NCI-H2227 (cell line): ENCODE measurements around the gene DDI2.
A peak's percentile ranks its signal among the peaks of the same experiment; 100 is the strongest.
"Not testable (repeated sequence)": the region's sequence is repeated elsewhere in the genome, so short reads cannot be mapped to it uniquely, and the experiment has no call there.

Experiments
- DNase-seq: peaks from one replicate; lab custom pipeline; 2025; ENCODE audit not compliant: unreplicated experiment; lab: John Stamatoyannopoulos, UW

Gene DDI2

GRCh38 chr1:15676688-15677661, 59.7 kb downstream of the DDI2 start:
- no peak for DNase-seq

DNA sequence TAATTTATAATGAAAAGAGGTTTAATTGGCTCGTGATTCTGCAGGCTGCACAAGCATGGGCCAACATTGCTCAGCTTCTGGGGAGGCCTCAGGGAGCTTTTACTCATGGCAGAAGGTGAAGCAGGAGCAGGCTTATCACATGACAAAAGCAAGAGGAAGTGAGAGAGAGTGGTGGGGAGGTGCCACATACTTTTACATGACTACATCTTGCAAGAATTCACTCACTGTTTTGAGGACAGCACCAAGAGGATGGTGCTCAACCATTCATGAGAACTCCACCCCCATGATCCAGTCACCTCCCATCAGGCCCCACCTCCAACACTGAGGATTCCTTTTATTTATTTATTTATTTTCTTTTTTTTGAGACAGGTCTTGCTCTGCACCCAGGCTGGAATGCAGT, 61.3 kb downstream of the DDI2 start:
- DNase-seq, result no peak

DNA sequence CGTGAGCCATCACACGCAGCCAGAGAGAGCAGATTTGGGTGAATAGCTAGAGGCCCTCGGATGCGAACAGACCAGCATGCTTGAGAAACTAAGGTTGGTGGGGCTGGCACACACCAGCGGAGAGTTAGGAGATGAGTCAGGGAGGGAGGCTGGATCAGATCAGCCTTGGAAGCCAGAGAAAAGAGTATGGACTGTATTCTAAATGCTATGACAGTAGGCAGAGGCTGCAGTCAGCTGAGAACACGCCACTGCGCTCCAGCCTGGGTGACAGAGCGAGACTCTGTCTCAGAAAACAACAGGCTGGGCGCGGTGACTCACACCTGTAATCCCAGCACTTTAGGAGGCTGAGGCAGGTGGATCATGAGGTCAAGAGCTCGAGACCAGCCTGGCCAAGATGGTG, 62.9 kb downstream of the DDI2 start:
- no peak for DNase-seq

GRCh38 chr1:15680561-15681348, 63.5 kb downstream of the DDI2 start:
- no peak for DNase-seq

DNA sequence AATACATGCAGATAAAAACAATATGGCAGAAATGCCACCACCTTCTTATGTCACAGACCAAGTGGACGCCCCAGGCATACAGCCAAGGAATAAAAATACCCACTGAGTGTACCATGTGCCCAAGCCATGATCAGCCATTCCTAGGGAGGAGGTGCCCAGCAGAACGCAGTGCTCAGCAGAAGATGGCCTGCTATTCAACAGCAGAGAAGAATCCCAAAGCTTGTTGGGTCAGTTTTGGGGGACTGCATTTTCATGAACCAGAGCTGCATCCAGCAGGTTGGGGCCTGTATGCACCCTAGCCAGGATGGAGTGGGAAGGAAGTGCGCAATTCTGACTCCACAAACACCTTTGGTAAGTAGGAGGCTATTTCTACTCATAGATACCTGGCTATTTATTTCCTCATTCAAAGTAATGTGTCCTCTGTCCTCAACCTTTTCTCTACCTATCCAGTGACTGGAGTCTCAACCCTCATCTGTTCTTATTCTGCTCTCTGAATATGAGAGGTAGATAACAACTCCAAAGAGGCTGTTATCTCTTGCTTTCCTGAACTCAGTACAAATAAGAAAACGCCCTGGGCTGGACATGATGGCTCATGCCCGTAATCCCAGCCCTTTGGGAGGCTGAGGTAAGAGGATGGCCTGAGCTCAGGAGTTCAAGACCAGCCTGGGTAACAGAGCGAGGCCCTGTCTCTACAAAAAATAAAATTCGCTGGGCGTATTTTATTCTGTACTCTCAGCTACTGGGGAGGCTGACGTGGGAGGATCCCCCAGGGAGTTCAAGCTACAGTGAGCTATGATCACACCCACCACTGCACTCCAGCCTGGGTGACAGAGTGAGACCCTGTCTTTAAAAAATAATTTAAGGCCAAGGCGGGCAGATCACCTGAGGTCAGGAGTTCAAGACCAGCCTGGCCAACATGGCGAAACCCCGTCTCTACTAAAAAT, 64.4 kb downstream of the DDI2 start:
- DNase-seq, result no peak

- no peak for DNase-seq
Observed at GRCh38 chr1:15682936-15683341, 65.7 kb downstream of the DDI2 start.

DNA sequence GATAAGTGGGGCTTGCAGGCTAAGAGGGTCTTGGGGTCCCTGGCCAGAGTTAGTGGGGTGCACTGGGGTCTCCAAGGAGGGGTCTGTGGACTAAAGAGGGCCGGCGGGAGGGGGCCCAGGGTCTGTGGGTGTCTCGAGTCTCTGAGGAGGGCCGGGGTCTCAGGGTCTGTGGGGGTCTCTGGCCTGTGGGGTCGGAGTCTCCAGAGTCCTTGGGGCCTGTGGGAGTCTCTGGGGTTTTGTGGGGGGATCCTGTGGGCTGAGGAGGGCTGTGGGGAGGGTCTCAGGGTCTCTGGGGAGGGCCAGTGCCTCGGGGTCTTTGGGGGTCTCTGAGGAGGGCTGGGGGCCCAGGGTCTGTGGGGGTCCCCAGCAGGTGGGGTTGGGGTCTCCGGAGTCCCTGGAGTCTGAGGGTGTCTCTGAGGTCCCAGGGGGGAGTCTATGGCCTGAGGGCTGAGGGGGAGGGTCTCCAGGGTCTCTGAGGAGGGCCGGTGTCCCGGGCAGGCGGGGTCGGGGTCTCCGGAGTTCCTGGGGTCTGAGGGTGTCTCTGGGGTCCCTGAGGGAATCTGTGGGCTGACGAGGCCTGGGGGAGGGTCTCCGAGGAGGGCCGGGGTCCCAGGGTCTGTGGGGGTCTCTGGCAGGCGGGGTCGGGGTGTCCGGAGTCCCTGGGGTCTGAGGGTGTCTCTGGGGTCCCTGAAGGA, 66.2 kb downstream of the DDI2 start:
- DNase-seq, result no peak

GRCh38 chr1:15684042-15684461, 66.8 kb downstream of the DDI2 start, which contains the start of gene PLEKHM2:
PLEKHM2 (plus strand) TSS chr1:15684320; CDS start chr1:15684559, 239 bp downstream.
- peak; percentile 71 for DNase-seq

DNA sequence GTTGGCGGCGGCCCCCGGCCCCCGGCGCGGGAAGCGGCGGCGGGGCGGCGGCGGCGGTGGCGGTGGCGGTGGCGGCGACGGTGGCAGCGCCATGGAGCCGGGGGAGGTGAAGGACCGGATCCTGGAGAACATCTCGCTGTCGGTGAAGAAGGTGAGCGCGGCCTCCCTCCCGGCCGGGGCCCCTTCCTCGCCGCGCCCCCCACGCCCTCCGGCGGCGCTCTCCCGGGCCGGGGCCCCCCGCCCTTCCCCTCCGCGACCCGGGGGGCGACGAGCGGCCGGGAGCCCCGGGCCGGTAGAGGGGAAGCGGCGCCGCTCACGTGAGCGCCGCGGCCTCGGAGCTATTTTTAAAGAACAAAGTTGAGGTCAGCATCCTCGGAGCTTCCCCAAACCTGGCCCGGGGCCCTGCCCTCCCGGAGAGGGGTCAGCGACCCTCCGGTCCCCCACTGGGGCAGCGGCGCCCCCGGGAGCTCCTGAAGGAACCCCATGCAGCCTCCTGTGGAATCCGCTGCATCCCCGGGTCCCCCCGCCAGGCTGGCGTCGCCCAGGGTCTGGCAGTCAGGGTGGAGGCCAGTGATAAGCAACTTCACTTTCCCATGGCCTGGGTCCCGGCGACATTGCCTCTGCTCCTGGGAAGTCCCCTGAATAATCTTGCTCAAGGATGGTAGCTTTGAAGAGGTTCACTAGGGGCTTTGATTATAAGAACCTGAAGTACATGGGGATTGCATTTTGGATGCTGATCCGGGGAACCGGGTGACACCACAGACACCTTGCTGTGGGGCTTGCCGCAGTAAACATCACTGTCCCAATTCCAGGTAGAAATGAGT, 67.4 kb downstream of the DDI2 start:
- peak; percentile 29 for DNase-seq

DNA sequence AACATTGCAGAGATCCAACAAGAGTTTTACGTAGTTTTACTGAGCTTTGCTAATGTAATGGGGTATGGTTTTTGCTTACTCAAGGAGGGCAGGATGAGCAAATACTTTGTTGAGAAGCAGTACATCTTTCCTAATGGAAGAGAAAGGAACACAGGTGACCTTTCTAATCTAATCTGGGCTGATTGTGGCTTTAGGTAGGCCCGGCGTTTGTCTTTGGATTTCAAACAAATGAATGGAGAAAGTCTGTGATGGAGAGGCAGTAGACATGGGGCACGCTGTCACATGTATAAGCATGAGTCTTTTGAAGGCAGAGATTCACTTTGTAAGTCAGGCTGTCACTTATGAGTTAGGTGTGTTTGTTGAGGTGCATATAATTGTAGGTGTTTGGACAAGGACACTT, 68.6 kb downstream of the DDI2 start:
- no peak for DNase-seq

- DNase-seq, result no peak
Observed at GRCh38 chr1:15687446-15687845, 70.2 kb downstream of the DDI2 start.

- no peak for DNase-seq
Observed at GRCh38 chr1:15690317-15690716, 73.1 kb downstream of the DDI2 start.

GRCh38 chr1:15691434-15692032, 74.3 kb downstream of the DDI2 start:
- DNase-seq, result no peak

GRCh38 chr1:15692121-15692682, 74.9 kb downstream of the DDI2 start:
- no peak for DNase-seq

DNA sequence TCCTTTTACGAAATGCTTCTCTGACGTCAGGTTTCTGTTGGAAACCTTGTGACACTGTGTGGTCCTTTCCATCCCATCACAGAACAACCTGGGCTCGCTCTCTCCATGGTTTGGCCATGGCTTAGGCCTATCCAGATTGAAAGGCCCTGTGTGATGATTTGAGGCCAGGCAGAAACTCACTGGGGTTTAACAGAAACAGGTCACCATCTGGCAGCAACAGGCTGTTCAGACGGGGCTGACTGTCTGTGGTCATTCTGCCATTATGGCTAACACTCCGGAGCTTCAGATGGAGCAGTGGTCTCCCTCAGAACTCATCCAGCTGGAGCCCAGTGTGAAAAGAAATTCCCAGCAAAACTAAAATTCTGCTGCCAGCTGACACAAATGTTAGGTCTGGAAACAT, 76.1 kb downstream of the DDI2 start:
- no peak for DNase-seq

DNA sequence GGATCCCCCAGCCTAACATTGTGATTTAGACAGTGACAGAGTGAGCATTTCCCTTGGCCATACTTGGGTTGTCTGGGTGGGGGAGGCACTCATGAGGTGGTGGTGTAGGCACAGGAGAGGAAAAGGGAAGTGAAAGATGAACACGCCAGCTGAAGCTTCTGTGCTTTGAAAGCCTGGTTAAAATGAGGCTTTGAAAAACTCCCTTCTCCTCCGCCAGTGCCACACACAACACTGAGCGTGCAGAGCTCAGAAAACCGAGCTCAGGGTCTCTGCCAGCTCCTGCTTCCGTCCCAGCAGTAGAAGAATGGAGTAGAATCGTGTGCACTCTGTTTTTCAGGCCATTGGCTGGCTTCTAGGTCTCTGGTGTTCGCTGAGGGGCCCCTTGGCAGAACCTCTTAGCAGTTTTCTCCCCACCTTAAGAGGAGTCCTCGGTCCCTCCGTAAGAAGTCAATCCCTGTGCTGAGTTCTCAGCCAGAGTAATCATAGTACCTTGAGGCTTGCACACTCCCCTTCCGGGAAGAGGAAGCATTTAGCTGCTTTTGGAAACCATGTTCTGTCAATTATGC, 79.8 kb downstream of the DDI2 start:
- DNase-seq, result no peak

DNA sequence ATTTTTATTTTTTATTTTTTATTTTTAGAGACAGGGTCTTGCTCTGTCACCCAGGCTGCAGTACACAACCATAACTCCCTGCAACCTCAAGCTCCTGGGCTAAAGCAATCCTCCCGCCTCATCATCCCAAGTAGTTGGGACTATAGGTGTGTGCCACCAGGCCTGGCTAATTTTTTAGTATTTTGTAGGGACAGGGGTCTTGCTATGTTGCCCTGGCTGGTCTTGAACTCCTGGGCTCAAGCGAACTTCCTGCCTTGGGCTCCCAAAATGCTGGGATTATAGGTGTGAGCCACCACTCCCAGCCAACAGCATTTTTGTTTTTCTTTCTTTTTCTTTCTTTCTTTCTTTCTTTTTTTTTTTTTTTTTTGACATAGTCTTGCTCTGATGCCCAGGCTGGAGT, 80.9 kb downstream of the DDI2 start:
- DNase-seq, result no peak

- DNase-seq, result not testable (repeated sequence)
Observed at GRCh38 chr1:15699321-15699720, 82.1 kb downstream of the DDI2 start.
